ENCODE measurements around the gene RCN2. TPM values are rescaled to one million over a fixed set of nuclear protein-coding genes. Genes with fewer than 3 reads are reported as not detected.

The RCN2 gene
- total RNA-seq, 1 experiment from 2014 or later, result 78.6 TPM

GRCh38 chr15:76998663-76999285 is 67.2 kb downstream of the RCN2 start:
- ChIA-PET POLR2A (ENCODE audit: low non-redundant PET) (no interaction called here), CTCF (no interaction called here)
- no peaks in the 10 kb centered on the region for H3K4me1 ChIP-seq (ENCODE audit: insufficient read depth, low read length, poor library complexity, severe bottlenecking)
- no peak for TF ChIP-seq EZH2 (IDR thresholded peaks at IDR 0.05; ENCODE audit: borderline replicate concordance, low read depth, low read length, poor library complexity, severe bottlenecking)
- TF ChIP-seq CTCF (conservative IDR thresholded peaks at IDR 0.05; ENCODE audit: low read depth, low read length), result no peak
- no peaks in the 10 kb centered on the region for H3K36me3 ChIP-seq (ENCODE audit: insufficient read depth, low read length, poor library complexity, severe bottlenecking)
- no peaks in the 10 kb centered on the region for H3K27me3 ChIP-seq (replicated peaks; ENCODE audit: insufficient read depth, low read depth, low read length, poor library complexity)
- no peak overlapping the region for H3K4me3 ChIP-seq (ENCODE audit: low read depth, low read length, poor library complexity, severe bottlenecking)
- no peaks in the 10 kb centered on the region for H3K9me3 ChIP-seq (ENCODE audit: low read depth, low read length, poor library complexity, severe bottlenecking)
- no TSS peak for BruUV-seq (replicated peaks)
- DNase-seq (ENCODE audit: low spot score), result no peak
- intact Hi-C loops (cut with micrococcal nuclease; ENCODE audit: unreplicated experiment), result no loop called here
- H3K27ac ChIP-seq (ENCODE audit: low read depth, low read length, poor library complexity, severe bottlenecking), result no peak overlapping the region

GRCh38 chr15:76999996-77000395 is 68.4 kb downstream of the RCN2 start:
- H3K4me1 ChIP-seq (ENCODE audit: insufficient read depth, low read length, poor library complexity, severe bottlenecking), result no peaks in the 10 kb centered on the region
- BruUV-seq (replicated peaks), result no TSS peak
- H3K27ac ChIP-seq (ENCODE audit: low read depth, low read length, poor library complexity, severe bottlenecking), result no peak overlapping the region
- intact Hi-C loops (cut with micrococcal nuclease; ENCODE audit: unreplicated experiment), result no loop called here
- no peak for TF ChIP-seq CTCF (conservative IDR thresholded peaks at IDR 0.05; ENCODE audit: low read depth, low read length)
- no peak for TF ChIP-seq EZH2 (IDR thresholded peaks at IDR 0.05; ENCODE audit: borderline replicate concordance, low read depth, low read length, poor library complexity, severe bottlenecking)
- ChIA-PET POLR2A (ENCODE audit: low non-redundant PET) (no interaction called here), CTCF (no interaction called here)
- no peak overlapping the region for H3K4me3 ChIP-seq (ENCODE audit: low read depth, low read length, poor library complexity, severe bottlenecking)
- H3K9me3 ChIP-seq (ENCODE audit: low read depth, low read length, poor library complexity, severe bottlenecking), result no peaks in the 10 kb centered on the region
- no peak for DNase-seq (ENCODE audit: low spot score)
- H3K36me3 ChIP-seq (ENCODE audit: insufficient read depth, low read length, poor library complexity, severe bottlenecking), result no peaks in the 10 kb centered on the region
- no peaks in the 10 kb centered on the region for H3K27me3 ChIP-seq (replicated peaks; ENCODE audit: insufficient read depth, low read depth, low read length, poor library complexity)

- no peak for DNase-seq (ENCODE audit: low spot score)
- Histone ChIP-seq H3K4me1 (ENCODE audit: insufficient read depth, low read length, poor library complexity, severe bottlenecking) (no peaks in the 10 kb centered on the region), H3K36me3 (ENCODE audit: insufficient read depth, low read length, poor library complexity, severe bottlenecking) (no peaks in the 10 kb centered on the region), H3K27ac (ENCODE audit: low read depth, low read length, poor library complexity, severe bottlenecking) (no peak overlapping the region), H3K9me3 (ENCODE audit: low read depth, low read length, poor library complexity, severe bottlenecking) (no peaks in the 10 kb centered on the region), H3K27me3 (replicated peaks; ENCODE audit: insufficient read depth, low read depth, low read length, poor library complexity) (no peaks in the 10 kb centered on the region), H3K4me3 (ENCODE audit: low read depth, low read length, poor library complexity, severe bottlenecking) (no peak overlapping the region)
- no peak for TF ChIP-seq EZH2 (IDR thresholded peaks at IDR 0.05; ENCODE audit: borderline replicate concordance, low read depth, low read length, poor library complexity, severe bottlenecking)
- TF ChIP-seq CTCF (conservative IDR thresholded peaks at IDR 0.05; ENCODE audit: low read depth, low read length), result no peak
- BruUV-seq (replicated peaks), result no TSS peak
- POLR2A ChIA-PET (ENCODE audit: low non-redundant PET), result no interaction called here
- intact Hi-C loops (cut with micrococcal nuclease; ENCODE audit: unreplicated experiment), result no loop called here
- CTCF ChIA-PET, result no interaction called here
Measured at GRCh38 chr15:77001351-77001750, 69.8 kb downstream of the RCN2 start.
